ENCODE results near the gene CDC42EP3.

GRCh38 chr2:37671816-37672103 is 318 bp upstream of the CDC42EP3 start:
- TF ChIP-seq CTCF (conservative IDR thresholded peaks at IDR 0.05) (no peak), ZFX (IDR thresholded peaks at IDR 0.05) (no peak)

Measured in C4-2B (cell line).